HG03108 (cell line): ENCODE data around the gene PARVA.
"Not testable (repeated sequence)": the region's sequence is repeated elsewhere in the genome, so short reads cannot be mapped to it uniquely, and the experiment has no call there.

Experiments used
- ATAC-seq: cut with Tn5 transposase; IDR thresholded peaks from one replicate; pipeline ENCODE4 v1.9.1; 2021; ENCODE audit warnings: moderate library complexity; ENCODE audit not compliant: unreplicated experiment

PARVA gene

GRCh38 chr11:12377106-12377823 is at the start of gene PARVA:
Gene PARVA (plus strand): TSS chr11:12377571. CDS start chr11:12377648, 77 bp downstream.
- no peak for ATAC-seq

GRCh38 chr11:12329169-12329568 is 48.2 kb upstream of the PARVA start:
- ATAC-seq = no peak

GRCh38 chr11:12329797-12330196 is 47.6 kb upstream of the PARVA start:
- no peak for ATAC-seq

GRCh38 chr11:12330485-12331231 is 46.7 kb upstream of the PARVA start:
- ATAC-seq = no peak

GRCh38 chr11:12331239-12331874 is 46.0 kb upstream of the PARVA start:
- no peak for ATAC-seq

- no peak for ATAC-seq
These were observed 33.8 kb upstream of the PARVA start for GRCh38 chr11:12343526-12343925.

- no peak for ATAC-seq
These were observed 23.8 kb upstream of the PARVA start for GRCh38 chr11:12353534-12353933.

GRCh38 chr11:12354750-12355545 is 22.4 kb upstream of the PARVA start:
- no peak for ATAC-seq

GRCh38 chr11:12356944-12357655 is 20.3 kb upstream of the PARVA start:
- no peak for ATAC-seq

- not testable (repeated sequence) for ATAC-seq
These were observed 19.7 kb upstream of the PARVA start for GRCh38 chr11:12357697-12358096.

- ATAC-seq = no peak
These were observed 18.8 kb upstream of the PARVA start for GRCh38 chr11:12358302-12359188.

- ATAC-seq = no peak
These were observed 17.6 kb upstream of the PARVA start for GRCh38 chr11:12359761-12360160.

GRCh38 chr11:12361682-12362081 is 15.7 kb upstream of the PARVA start:
- ATAC-seq = no peak

GRCh38 chr11:12362857-12363256 is 14.5 kb upstream of the PARVA start:
- no peak for ATAC-seq

- ATAC-seq = no peak
These were observed 14.0 kb upstream of the PARVA start for GRCh38 chr11:12363373-12363772.

GRCh38 chr11:12365965-12366575 is 11.3 kb upstream of the PARVA start:
- ATAC-seq = not testable (repeated sequence)

GRCh38 chr11:12367057-12367456 is 10.3 kb upstream of the PARVA start:
- not testable (repeated sequence) for ATAC-seq

GRCh38 chr11:12372111-12372510 is 5.3 kb upstream of the PARVA start:
- ATAC-seq = no peak

- no peak for ATAC-seq
These were observed 1.7 kb upstream of the PARVA start for GRCh38 chr11:12375720-12376119.
